ENCODE data around the gene BGN.

The BGN gene

DNA sequence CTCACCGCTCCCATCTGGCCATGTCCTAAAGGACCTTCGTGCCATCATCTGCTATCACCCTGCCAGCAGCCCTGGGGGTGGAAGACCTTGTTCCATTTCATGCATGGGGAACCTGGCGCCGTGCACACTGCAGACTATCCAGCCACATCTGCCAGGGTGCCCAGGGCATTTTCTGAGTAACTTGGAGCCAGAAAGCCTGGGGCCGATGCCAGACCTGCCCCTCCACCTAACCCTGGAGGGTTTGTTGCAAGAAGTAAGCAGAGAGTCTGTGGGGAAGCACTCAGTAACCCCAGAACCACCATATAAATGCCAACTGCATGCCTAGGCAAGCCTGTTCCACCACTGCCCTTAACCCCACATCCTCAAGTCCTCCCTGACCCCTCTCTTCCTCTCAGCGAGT is 31.7 kb upstream of the BGN start:
- no peak overlapping the region for H3K27ac ChIP-seq
- TF ChIP-seq ZFX (IDR thresholded peaks at IDR 0.05; ENCODE audit: borderline replicate concordance) = no peak
- TF ChIP-seq, protein P1, sequence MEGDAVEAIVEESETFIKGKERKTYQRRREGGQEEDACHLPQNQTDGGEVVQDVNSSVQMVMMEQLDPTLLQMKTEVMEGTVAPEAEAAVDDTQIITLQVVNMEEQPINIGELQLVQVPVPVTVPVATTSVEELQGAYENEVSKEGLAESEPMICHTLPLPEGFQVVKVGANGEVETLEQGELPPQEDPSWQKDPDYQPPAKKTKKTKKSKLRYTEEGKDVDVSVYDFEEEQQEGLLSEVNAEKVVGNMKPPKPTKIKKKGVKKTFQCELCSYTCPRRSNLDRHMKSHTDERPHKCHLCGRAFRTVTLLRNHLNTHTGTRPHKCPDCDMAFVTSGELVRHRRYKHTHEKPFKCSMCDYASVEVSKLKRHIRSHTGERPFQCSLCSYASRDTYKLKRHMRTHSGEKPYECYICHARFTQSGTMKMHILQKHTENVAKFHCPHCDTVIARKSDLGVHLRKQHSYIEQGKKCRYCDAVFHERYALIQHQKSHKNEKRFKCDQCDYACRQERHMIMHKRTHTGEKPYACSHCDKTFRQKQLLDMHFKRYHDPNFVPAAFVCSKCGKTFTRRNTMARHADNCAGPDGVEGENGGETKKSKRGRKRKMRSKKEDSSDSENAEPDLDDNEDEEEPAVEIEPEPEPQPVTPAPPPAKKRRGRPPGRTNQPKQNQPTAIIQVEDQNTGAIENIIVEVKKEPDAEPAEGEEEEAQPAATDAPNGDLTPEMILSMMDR (IDR thresholded peaks at IDR 0.05) = no peak

DNA sequence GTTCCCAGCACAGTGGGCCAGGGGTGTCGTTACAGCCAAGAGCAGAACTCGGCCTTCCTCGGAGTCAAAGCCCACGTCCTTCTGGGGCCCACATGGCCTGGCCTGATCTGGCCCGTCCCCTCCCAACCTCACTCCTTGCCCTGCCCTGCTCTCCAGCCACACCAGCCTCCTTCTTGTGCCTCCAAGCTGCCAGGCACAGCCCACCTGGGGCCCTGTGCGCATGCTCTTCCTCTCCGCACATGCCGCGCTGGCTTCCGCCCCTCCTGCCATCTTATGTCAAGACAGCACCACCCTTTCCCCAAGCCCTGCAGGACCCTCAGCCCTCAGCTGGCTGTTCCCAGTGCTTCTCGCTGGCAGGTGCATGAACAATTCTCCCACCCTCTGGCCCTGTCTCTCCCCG is 31.2 kb upstream of the BGN start:
- H3K27ac ChIP-seq = no peak overlapping the region
- TF ChIP-seq ZFX (IDR thresholded peaks at IDR 0.05; ENCODE audit: borderline replicate concordance) = no peak
- TF ChIP-seq, protein P1 (IDR thresholded peaks at IDR 0.05) = no peak

DNA sequence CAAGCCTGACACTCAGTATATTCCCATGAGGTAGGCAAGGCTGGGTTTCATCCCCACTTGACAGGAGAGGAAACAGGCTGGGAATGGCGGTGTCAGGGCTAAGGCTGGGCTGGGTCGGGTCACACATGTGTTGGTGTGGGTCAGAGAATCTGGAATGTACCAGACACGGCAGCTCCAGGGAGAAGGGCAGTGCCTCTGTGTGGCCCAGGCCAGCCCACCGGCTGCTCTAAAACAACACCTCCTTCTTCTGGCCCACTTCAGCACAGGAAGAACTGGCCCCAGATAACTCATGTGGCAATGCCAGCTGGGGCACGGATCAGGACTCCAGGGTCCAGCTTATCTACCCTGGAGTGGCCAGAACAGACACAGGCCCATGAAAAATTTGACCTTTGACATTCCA is 30.7 kb upstream of the BGN start:
- no peak for TF ChIP-seq ZFX (IDR thresholded peaks at IDR 0.05; ENCODE audit: borderline replicate concordance)
- TF ChIP-seq, protein P1 (IDR thresholded peaks at IDR 0.05) = no peak
- H3K27ac ChIP-seq = no peak overlapping the region

DNA sequence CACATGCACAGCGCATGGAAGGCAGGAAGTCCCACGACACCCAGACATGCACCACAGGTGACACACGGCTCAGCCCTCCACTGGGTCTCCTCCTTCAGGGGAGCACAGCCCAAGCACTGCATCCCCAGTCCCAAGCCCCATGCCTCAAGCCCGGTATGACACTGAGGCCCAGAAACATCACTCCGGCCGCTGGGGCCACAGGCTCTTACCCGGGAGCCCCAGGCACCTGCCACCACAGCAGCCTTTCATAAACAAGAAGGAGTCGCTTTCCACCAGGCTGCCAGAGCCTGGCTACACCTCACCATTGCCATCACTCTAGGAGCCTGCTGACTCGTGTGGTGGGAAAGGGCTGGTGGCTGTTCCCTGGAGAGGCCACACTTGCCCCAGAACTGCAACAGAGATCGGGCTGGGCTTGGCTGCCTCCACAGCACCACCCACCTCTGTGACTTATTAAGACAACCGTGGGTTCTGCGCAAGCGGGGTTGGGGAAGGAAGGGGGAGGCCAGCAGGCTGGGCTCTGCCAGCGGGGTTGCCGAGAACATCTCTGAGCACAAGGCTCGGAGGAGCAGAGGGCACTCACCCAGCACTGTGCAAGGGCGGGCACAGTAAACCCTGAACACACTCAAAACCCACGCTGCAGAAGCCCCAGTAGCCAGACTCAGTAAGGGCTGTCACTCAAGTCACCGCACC is 28.9 kb upstream of the BGN start:
- H3K27ac ChIP-seq = no peak overlapping the region
- TF ChIP-seq, protein P1 (IDR thresholded peaks at IDR 0.05) = no peak
- TF ChIP-seq ZFX (IDR thresholded peaks at IDR 0.05; ENCODE audit: borderline replicate concordance) = no peak

DNA sequence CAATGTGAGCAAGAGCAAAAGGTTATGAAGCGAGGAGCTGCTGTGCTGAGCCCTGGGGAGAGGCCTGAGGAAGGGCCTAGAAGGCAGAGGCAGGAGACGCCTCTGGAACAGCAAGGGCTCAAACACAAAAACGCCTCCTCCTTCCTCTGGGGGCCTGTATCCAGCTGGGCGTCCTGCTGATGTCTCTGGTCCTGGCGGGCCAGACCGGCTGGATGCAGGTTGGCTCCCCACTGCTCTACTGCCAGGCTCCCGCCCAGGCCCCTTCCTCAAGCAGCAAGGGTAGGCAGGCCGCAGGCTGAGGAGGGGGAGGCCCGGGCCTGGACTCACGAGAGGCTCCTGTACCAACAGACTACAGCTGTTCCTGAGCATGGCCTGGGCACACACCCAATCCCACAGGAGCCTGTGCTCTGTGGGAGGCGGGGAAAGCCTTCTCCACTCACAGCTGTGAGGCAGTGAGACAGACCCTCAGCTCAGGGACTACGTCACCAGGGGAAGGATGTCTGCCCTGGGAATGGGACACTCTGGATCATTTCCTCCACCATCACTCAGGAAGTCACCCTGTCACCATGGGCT is 26.7 kb upstream of the BGN start:
- no peak for TF ChIP-seq ZFX (IDR thresholded peaks at IDR 0.05; ENCODE audit: borderline replicate concordance)
- TF ChIP-seq, protein P1 (IDR thresholded peaks at IDR 0.05) = no peak
- H3K27ac ChIP-seq = no peak overlapping the region

DNA sequence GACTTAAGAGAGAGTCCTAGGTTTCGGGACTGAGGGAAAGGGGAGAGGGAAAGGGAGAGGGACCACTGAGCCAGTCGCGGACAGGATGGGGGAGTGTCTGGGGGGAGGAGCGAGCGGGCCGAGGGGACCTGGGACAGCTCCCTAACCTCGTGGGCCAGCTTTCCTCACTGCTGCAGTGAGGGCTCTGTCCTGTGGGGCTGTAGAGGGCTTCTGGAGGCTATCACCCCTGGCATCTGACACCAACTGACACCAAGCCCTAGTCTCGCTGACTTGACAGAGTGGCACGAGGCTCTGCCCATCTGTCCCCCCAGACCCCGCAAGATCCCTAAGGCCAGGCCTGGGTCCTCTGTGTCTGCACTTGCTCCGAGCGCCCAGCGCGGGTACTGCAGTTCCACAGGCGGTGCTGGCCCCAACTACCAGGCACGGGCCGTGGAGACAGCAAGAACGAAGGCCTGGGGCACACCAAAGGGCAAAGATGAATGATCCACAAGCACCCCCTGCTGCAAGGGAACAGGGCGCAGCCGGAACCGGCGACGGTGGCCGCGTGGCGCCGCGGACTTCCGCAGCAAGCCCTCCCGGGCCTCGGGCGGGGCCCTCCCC is 24.9 kb upstream of the BGN start:
- no peak for TF ChIP-seq ZFX (IDR thresholded peaks at IDR 0.05; ENCODE audit: borderline replicate concordance)
- TF ChIP-seq, protein P1 (IDR thresholded peaks at IDR 0.05) = no peak
- H3K27ac ChIP-seq = 0 out of 2 replicates have a peak overlapping the region, but pooled peaks have one; percentile 36
